ENCODE results near the gene CHSY3. TPM values are rescaled to one million over a fixed set of nuclear protein-coding genes. Genes with fewer than 3 reads are reported as not detected.

CHSY3 gene
- total RNA-seq, 1 donor from 2014 or later, result 41.0 TPM

GRCh38 chr5:130099008-130099407 lies 194.7 kb downstream of the CHSY3 start:
- DNase-seq, result no peak

- DNase-seq, result no peak
Observed at GRCh38 chr5:130102375-130102774, 198.1 kb downstream of the CHSY3 start.

- no peak for DNase-seq
Observed at GRCh38 chr5:130102960-130103359, 198.7 kb downstream of the CHSY3 start.

GRCh38 chr5:130104895-130105688 lies 200.8 kb downstream of the CHSY3 start:
- DNase-seq, result no peak

- no peak for DNase-seq
Observed at GRCh38 chr5:130106480-130106879, 202.2 kb downstream of the CHSY3 start.

- DNase-seq, result no peak
Observed at GRCh38 chr5:130109152-130109551, 204.9 kb downstream of the CHSY3 start.

- no peak for DNase-seq
Observed at GRCh38 chr5:130110328-130110727, 206.1 kb downstream of the CHSY3 start.

GRCh38 chr5:130111746-130112145 lies 207.5 kb downstream of the CHSY3 start:
- no peak for DNase-seq

GRCh38 chr5:130112246-130112645 lies 208.0 kb downstream of the CHSY3 start:
- no peak for DNase-seq

- no peak for DNase-seq
Observed at GRCh38 chr5:130115686-130116085, 211.4 kb downstream of the CHSY3 start.

GRCh38 chr5:130116462-130116861 lies 212.2 kb downstream of the CHSY3 start:
- DNase-seq, result no peak

- no peak for DNase-seq
Observed at GRCh38 chr5:130116972-130117371, 212.7 kb downstream of the CHSY3 start.

- DNase-seq, result no peak
Observed at GRCh38 chr5:130126746-130127145, 222.5 kb downstream of the CHSY3 start.

- DNase-seq, result no peak
Observed at GRCh38 chr5:130135506-130135905, 231.2 kb downstream of the CHSY3 start.

- DNase-seq, result no peak
Observed at GRCh38 chr5:130136300-130136699, 232.0 kb downstream of the CHSY3 start.

GRCh38 chr5:130137681-130138080 lies 233.4 kb downstream of the CHSY3 start:
- DNase-seq, result no peak

- DNase-seq, result no peak
Observed at GRCh38 chr5:130138406-130139045, 234.3 kb downstream of the CHSY3 start.

- DNase-seq, result no peak
Observed at GRCh38 chr5:130141659-130142320, 237.5 kb downstream of the CHSY3 start.

- DNase-seq, result no peak
Observed at GRCh38 chr5:130151239-130151638, 247.0 kb downstream of the CHSY3 start.

GRCh38 chr5:130155345-130156011 lies 251.2 kb downstream of the CHSY3 start:
- no peak for DNase-seq

- DNase-seq, result no peak
Observed at GRCh38 chr5:130158036-130158435, 253.8 kb downstream of the CHSY3 start.

GRCh38 chr5:130159968-130160367 lies 255.7 kb downstream of the CHSY3 start:
- DNase-seq, result no peak

- DNase-seq, result no peak
Observed at GRCh38 chr5:130164966-130165365, 260.7 kb downstream of the CHSY3 start.
